Spleen (tissue), 11 donors: Measurements from ENCODE around the gene BANP. TPM values are rescaled to one million over a fixed set of nuclear protein-coding genes. Genes with fewer than 3 reads are reported as not detected.

Source experiments
- DNase-seq: peaks from one replicate; pipeline ENCODE4 v3.0.0-alpha.2; 2020
- H3K27ac ChIP-seq, 8 donors: fragments of 200-600 bp; sonication (generic) in 7 of 8; 1 replicate in 4 of 8; 2 replicates in 4 of 8; pipeline versions ENCODE4 v1.5.0 to v1.8.0; 2016 to 2021; ENCODE audit warnings: inconsistent platforms in 4 of 8, mild to moderate bottlenecking in 4 of 8, moderate library complexity in 1 of 8
- H3K27me3 ChIP-seq, 7 donors: fragments of 200-600 bp; sonication (generic) in 6 of 7; replicated peaks in 1 of 7; 1 replicate in 4 of 7; 2 replicates in 3 of 7; pipeline versions ENCODE4 v1.5.0 to v1.8.0; 2016 to 2021; ENCODE audit warnings: inconsistent platforms in 3 of 7, mild to moderate bottlenecking in 1 of 7
- H3K36me3 ChIP-seq, 6 donors: fragments of 200-600 bp; sonication (generic) in 5 of 6; 1 replicate in 4 of 6; 2 replicates in 2 of 6; pipeline versions ENCODE4 v1.5.0 to v1.8.0; 2016 to 2021; ENCODE audit warnings: inconsistent platforms in 2 of 6
- H3K4me1 ChIP-seq, 6 donors: fragments of 200-600 bp; sonication (generic) in 5 of 6; 1 replicate in 3 of 6; 2 replicates in 3 of 6; pipeline versions ENCODE4 v1.5.0 to v1.8.0; 2016 to 2021; ENCODE audit warnings: inconsistent platforms in 3 of 6
- H3K4me3 ChIP-seq, 8 donors: fragments of 200-600 bp; sonication (generic) in 7 of 8; 1 replicate in 4 of 8; 2 replicates in 4 of 8; pipeline versions ENCODE4 v1.5.0 to v1.8.0; 2016 to 2021; ENCODE audit warnings: inconsistent platforms in 4 of 8, mild to moderate bottlenecking in 4 of 8, moderate library complexity in 2 of 8
- H3K9me3 ChIP-seq, 8 donors: fragments of 200-600 bp; sonication (generic) in 7 of 8; 1 replicate in 4 of 8; 2 replicates in 4 of 8; pipeline versions ENCODE4 v1.5.0 to v1.8.0; 2016 to 2021; ENCODE audit warnings: inconsistent platforms in 4 of 8
- POLR2A ChIP-seq, 3 donors: fragments of 450-650 bp; IDR thresholded peaks; one replicate each; pipeline ENCODE4 v1.5.1; 2017; ENCODE audit warnings: antibody characterized with exemption in 3 of 3, mild to moderate bottlenecking in 1 of 3
- POLR2AphosphoS5 ChIP-seq, 3 donors: sonication (generic); formaldehyde crosslinking; IDR thresholded peaks; one replicate each; pipeline ENCODE4 v1.5.1; 2017; ENCODE audit warnings: antibody characterized with exemption in 3 of 3
- WGBS, 5 donors: extraction: QIAGEN DNeasy Blood & Tissue Kit in 3 of 5; methylation state at CpG; one replicate each; pipeline versions ENCODE4 v1.1.5 to v1.1.7; 2013 to 2018; 5-methylcytosine and 5-hydroxymethylcytosine counted together
- intact Hi-C: fragments of 100-400 bp; cut with DNase I; formaldehyde crosslinking; loops from one replicate; pipeline ENCODE4 v1.15.0; 2023; ENCODE audit warnings: low total_unique reads
- polyA plus RNA-seq, 3 donors: library from polyadenylated mRNA; stranded (reverse); fragments of 200-250 nt; gene quantifications; one replicate each; pipeline ENCODE4 v1.2.1, GENCODE V29; 2013
- total RNA-seq, 7 donors: library from RNA; depleted of rRNA in 3 of 7; stranded (reverse); fragments of >200 nt in 3 of 7; fragmentation: NEBNext Ultra II Directional in 4 of 7; extraction: Animal tissue kit (Norgen Biotek cat#: 25700) in 4 of 7; gene quantifications; one replicate each; pipeline versions ENCODE4 v1.1.0 to v1.2.1, GENCODE V29; 2016 to 2021
- TF ChIP-seq, protein P1 (sequence below), 11 experiments: fragments of 200-600 bp in 7 of 11; fragments of 450-650 bp in 4 of 11; sonication (generic) in 4 of 11; IDR thresholded peaks in 8 of 11; conservative IDR thresholded peaks in 3 of 11; 1 replicate in 7 of 11; 2 replicates in 4 of 11; pipeline versions ENCODE4 v1.4.0 to v1.8.0; 2016 to 2021; ENCODE audit warnings: antibody characterized with exemption in 11 of 11, inconsistent platforms in 4 of 11, mild to moderate bottlenecking in 1 of 11
- donor health status: healthy with polysubstance abuse.
- donor health status: DM: no; HTN: no; CAD: no; lungs with moderate emphysema.
- donor health status: DM: no; HTN: no; CAD: no.
- donor health status: Bipolar disorder and iron deficiency.
- donor health status: healthy.
- donor health status: DM: no; HTN: no; CAD: no.
- donor health status: DM: yes; HTN: yes; CAD: no.

Gene BANP
- total and polyA plus RNA-seq, 10 donors, result 15.9 to 57.1 (median 42.7) TPM

DNA sequence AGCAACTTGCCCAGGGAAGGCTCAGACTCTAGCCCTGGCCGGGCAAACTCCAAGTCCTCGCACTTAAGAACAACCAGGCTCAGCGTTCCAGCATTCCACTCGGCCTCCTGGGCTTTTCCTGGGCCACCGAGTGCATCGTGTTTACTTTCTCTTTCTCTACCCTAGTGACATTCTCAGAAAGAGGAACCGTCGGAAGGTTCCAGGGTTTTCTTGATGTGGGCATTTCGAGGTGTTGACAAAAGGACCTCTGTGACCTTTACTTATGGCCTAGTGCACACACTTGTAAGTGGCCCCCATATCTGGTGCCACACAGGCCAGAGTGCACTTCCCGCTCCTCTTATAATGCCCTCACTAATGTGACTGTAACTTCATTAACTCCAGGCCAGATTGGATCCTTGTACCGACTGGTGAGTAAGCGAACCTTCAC is 3.1 kb upstream of the BANP start:
- no peak for DNase-seq
- Histone ChIP-seq H3K9me3 (no peaks in the 10 kb centered on the region), H3K27ac (peak overlapping the region; percentile 16 to 77 (median 52)), H3K4me1 (peaks cover 11 to 55% (median 22%) of the 10 kb centered on the region in 6 donors), H3K4me3 (peak overlapping the region in 1 of 8 donors; percentile 39), H3K36me3 (peaks cover 0 to 6% (median 0%) of the 10 kb centered on the region in 6 donors), H3K27me3 (no peaks in the 10 kb centered on the region)
- intact Hi-C loops, result no loop called here
- no peak for TF ChIP-seq POLR2AphosphoS5 (IDR thresholded peaks at IDR 0.05)
- no peak for TF ChIP-seq POLR2A (IDR thresholded peaks at IDR 0.05)
- TF ChIP-seq, protein P1, sequence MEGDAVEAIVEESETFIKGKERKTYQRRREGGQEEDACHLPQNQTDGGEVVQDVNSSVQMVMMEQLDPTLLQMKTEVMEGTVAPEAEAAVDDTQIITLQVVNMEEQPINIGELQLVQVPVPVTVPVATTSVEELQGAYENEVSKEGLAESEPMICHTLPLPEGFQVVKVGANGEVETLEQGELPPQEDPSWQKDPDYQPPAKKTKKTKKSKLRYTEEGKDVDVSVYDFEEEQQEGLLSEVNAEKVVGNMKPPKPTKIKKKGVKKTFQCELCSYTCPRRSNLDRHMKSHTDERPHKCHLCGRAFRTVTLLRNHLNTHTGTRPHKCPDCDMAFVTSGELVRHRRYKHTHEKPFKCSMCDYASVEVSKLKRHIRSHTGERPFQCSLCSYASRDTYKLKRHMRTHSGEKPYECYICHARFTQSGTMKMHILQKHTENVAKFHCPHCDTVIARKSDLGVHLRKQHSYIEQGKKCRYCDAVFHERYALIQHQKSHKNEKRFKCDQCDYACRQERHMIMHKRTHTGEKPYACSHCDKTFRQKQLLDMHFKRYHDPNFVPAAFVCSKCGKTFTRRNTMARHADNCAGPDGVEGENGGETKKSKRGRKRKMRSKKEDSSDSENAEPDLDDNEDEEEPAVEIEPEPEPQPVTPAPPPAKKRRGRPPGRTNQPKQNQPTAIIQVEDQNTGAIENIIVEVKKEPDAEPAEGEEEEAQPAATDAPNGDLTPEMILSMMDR (IDR thresholded peaks at IDR 0.05 in 8 of 11, conservative IDR thresholded peaks at IDR 0.05 in 3 of 11), result no peak
- WGBS, 5 donors, result 44 to 63% (median 50%) methylated on average over 8 to 12 of the region's 12 CpGs

DNA sequence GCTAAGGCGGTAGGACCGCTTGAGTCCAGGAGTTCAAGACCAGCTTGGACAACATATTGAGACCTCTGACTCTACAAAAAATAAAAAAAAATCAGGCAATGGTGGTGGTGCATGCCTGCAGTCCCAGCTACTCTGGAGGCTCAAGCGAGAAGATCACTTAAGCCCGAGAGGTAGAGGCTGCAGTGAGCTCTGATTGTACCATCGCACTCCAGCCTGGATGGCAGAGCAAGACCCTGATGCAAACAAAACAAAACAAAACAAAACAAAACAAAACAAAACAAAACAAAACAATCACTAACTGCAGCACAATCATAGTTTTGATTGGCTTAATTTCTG is 2.5 kb upstream of the BANP start:
- Histone ChIP-seq H3K27me3 (no peaks in the 10 kb centered on the region), H3K4me3 (peak overlapping the region in 1 of 8 donors; percentile 39), H3K9me3 (no peaks in the 10 kb centered on the region), H3K36me3 (peaks cover 0 to 11% (median 0%) of the 10 kb centered on the region in 6 donors), H3K4me1 (peaks cover 17 to 61% (median 28%) of the 10 kb centered on the region in 6 donors), H3K27ac (peak overlapping the region in 5 of 8 donors; percentile 39 to 77 (median 69))
- intact Hi-C loops, result no loop called here
- DNase-seq, result no peak
- WGBS, 5 donors, result 95 to 99% (median 97%) methylated on average over 5 of the region's 5 CpGs
- TF ChIP-seq POLR2AphosphoS5 (IDR thresholded peaks at IDR 0.05) (no peak), POLR2A (IDR thresholded peaks at IDR 0.05) (no peak)
- TF ChIP-seq, protein P1 (IDR thresholded peaks at IDR 0.05 in 8 of 11, conservative IDR thresholded peaks at IDR 0.05 in 3 of 11), result no peak

DNA sequence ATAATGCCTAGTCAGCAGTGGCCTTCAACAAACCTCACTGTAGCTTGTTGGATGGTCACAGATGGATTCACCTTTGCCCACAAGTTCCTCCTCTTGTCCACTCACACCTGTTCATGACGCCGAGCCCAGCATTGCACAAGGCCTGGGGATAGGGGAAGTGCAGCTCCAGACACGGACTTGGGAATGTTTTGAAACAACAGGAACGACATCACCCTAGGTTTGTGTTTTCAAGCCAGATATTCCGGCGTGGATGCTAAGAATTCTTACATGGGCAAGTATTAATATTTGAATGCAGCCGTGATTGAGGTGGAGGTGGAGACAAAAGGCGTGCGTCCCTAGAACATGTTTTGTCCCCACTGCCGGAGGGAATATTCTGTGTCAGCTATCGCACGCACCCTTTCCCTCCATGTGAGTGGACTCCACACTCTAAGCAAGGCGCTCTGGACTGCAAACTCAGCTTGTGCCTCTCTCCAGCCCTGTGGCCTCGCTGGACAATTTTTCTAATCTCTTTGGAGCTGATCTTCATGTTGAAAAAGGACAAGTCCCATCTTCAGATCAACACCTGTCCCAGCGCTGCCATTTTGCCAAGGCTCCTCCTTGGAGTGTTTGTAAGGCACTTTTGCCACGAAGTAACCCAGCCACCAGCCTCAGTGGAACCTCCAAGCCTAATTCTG is 2.0 kb upstream of the BANP start:
- peak overlapping the region in 3 of 8 donors; percentile 69 to 77 (median 76) for H3K27ac ChIP-seq

More for the DNA sequence above, 2.0 kb upstream of the BANP start:
- peaks cover 22 to 66% (median 33%) of the 10 kb centered on the region in 6 donors for H3K4me1 ChIP-seq
- no peaks in the 10 kb centered on the region for H3K9me3 ChIP-seq
- no peak overlapping the region for H3K4me3 ChIP-seq
- intact Hi-C loops, result no loop called here
- DNase-seq, result no peak
- TF ChIP-seq POLR2AphosphoS5 (IDR thresholded peaks at IDR 0.05) (no peak), POLR2A (IDR thresholded peaks at IDR 0.05) (no peak)
- TF ChIP-seq, protein P1 (IDR thresholded peaks at IDR 0.05 in 8 of 11, conservative IDR thresholded peaks at IDR 0.05 in 3 of 11), result no peak
- no peaks in the 10 kb centered on the region for H3K27me3 ChIP-seq
- 79 to 85% (median 83%) methylated on average over 16 of the region's 16 CpGs for WGBS, 5 donors
- H3K36me3 ChIP-seq, result peaks cover 0 to 14% (median 0%) of the 10 kb centered on the region in 6 donors
